Liver (tissue), 3 donors: ENCODE data around the gene PIGQ.

Experiments
- CTCF ChIP-seq: fragments of 150-350 bp; IDR thresholded peaks from 2 replicates; pipeline ENCODE4 v1.5.1; 2017; ENCODE audit warnings: improper control_type of control experiment, low read depth, low read length; ENCODE audit not compliant: missing input control
- HNF4G ChIP-seq: IDR thresholded peaks from 2 replicates; pipeline ENCODE4 v1.6.1; 2016; ENCODE audit warnings: antibody characterized with exemption
- RAD21 ChIP-seq, 2 donors: IDR thresholded peaks; 2 replicates each; pipeline ENCODE4 v1.6.1; 2016; ENCODE audit warnings: antibody characterized with exemption in 2 of 2, mild to moderate bottlenecking in 2 of 2
- REST ChIP-seq: IDR thresholded peaks from 2 replicates; pipeline ENCODE4 v1.6.1; 2016; ENCODE audit warnings: antibody characterized with exemption, mild to moderate bottlenecking
- donor health status: healthy.
- donor health status: healthy.

- no peak for TF ChIP-seq CTCF
- TF ChIP-seq HNF4G = no peak
- TF ChIP-seq RAD21 (IDR thresholded peaks at IDR 0.05) = no peak
- TF ChIP-seq REST = no peak
These were observed 43.4 kb upstream of the PIGQ start for GRCh38 chr16:526181-527014.
